Naive thymus-derived CD4-positive, alpha-beta T cell (primary cell): ENCODE data around the gene TMEM147. TPM values are rescaled to one million over a fixed set of nuclear protein-coding genes. Genes with fewer than 3 reads are reported as not detected.

Source experiments
- ATAC-seq: fragments of 150-1000 bp; cut with Tn5 transposase; 2 replicates; pipeline ENCODE4 v1.10.0; 2021; ENCODE audit warnings: mild to moderate bottlenecking, moderate library complexity
- CTCF ChIA-PET: fragments of 350-600 bp; sonication (Branson Sonifier 250); formaldehyde crosslinking; loops from one replicate; lab custom pipeline; 2021; ENCODE audit warnings: antibody characterized with exemption; lab: Charles Lee
- POLR2A ChIA-PET: fragments of 350-600 bp; sonication (Branson Sonifier 250); formaldehyde crosslinking; loops from one replicate; lab custom pipeline; 2021; ENCODE audit warnings: antibody characterized with exemption, inconsistent platforms; lab: Charles Lee
- DNase-seq, 9 donors: peaks; one replicate each; pipeline versions ENCODE4 v3.0.0 to v3.0.0-alpha.2; 2020 to 2022; ENCODE audit warnings: mixed read lengths in 1 of 9
- H3K27ac ChIP-seq: one replicate; pipeline ENCODE4 v1.7.0; 2013; ENCODE audit warnings: mild to moderate bottlenecking, low read depth, low read length, moderate library complexity
- H3K27me3 ChIP-seq, 2 donors: one replicate each; pipeline ENCODE4 v1.7.0; 2013; ENCODE audit warnings: low read length in 2 of 2, mild to moderate bottlenecking in 2 of 2, moderate library complexity in 2 of 2; ENCODE audit not compliant: control insufficient read depth in 2 of 2, insufficient read depth in 2 of 2
- H3K36me3 ChIP-seq, 3 experiments: 1 replicate in 2 of 3; 2 replicates in 1 of 3; pipeline ENCODE4 v1.7.0; 2013; ENCODE audit warnings: low read length in 3 of 3, mild to moderate bottlenecking in 3 of 3, moderate library complexity in 1 of 3; ENCODE audit not compliant: insufficient read depth in 3 of 3, control insufficient read depth in 2 of 3
- H3K4me1 ChIP-seq, 2 donors: one replicate each; pipeline ENCODE4 v1.7.0; 2013; ENCODE audit warnings: low read length in 2 of 2, mild to moderate bottlenecking in 2 of 2, moderate library complexity in 1 of 2; ENCODE audit not compliant: control insufficient read depth in 2 of 2, insufficient read depth in 2 of 2
- H3K4me3 ChIP-seq: 2 replicates; pipeline ENCODE4 v1.7.0; 2013; ENCODE audit warnings: mild to moderate bottlenecking, low read length
- H3K9me3 ChIP-seq, 3 experiments: 1 replicate in 2 of 3; 2 replicates in 1 of 3; pipeline ENCODE4 v1.7.0; 2013; ENCODE audit warnings: low read length in 3 of 3; ENCODE audit not compliant: control insufficient read depth in 2 of 3
- H3K27ac Mint-ChIP-seq, 9 donors: one replicate each; pipeline ENCODE4 v1.8.0; 2020 to 2022; ENCODE audit warnings: mixed read lengths in 9 of 9, mild to moderate bottlenecking in 8 of 9, moderate library complexity in 5 of 9, inconsistent platforms in 2 of 9
- H3K27me3 Mint-ChIP-seq, 5 donors: one replicate each; pipeline ENCODE4 v1.8.0; 2021 to 2022; ENCODE audit warnings: mixed read lengths in 5 of 5, mild to moderate bottlenecking in 1 of 5
- H3K36me3 Mint-ChIP-seq, 5 donors: one replicate each; pipeline ENCODE4 v1.8.0; 2020 to 2022; ENCODE audit warnings: mixed read lengths in 5 of 5, mild to moderate bottlenecking in 3 of 5, inconsistent platforms in 1 of 5
- H3K4me1 Mint-ChIP-seq, 7 donors: one replicate each; pipeline ENCODE4 v1.8.0; 2020 to 2022; ENCODE audit warnings: mixed read lengths in 7 of 7, mild to moderate bottlenecking in 3 of 7, inconsistent platforms in 1 of 7
- H3K4me3 Mint-ChIP-seq, 10 donors: one replicate each; pipeline ENCODE4 v1.8.0; 2020 to 2022; ENCODE audit warnings: mild to moderate bottlenecking in 10 of 10, mixed read lengths in 10 of 10, moderate library complexity in 6 of 10, inconsistent platforms in 2 of 10
- H3K9me3 Mint-ChIP-seq, 11 donors: one replicate each; pipeline ENCODE4 v1.8.0; 2020 to 2022; ENCODE audit warnings: mixed read lengths in 11 of 11, mild to moderate bottlenecking in 4 of 11, inconsistent platforms in 1 of 11, moderate library complexity in 1 of 11
- intact Hi-C, 2 donors: fragments of 100-400 bp; cut with micrococcal nuclease; formaldehyde crosslinking; loops; one replicate each; pipeline ENCODE4 v1.15.1; 2023
- polyA plus RNA-seq, 2 donors: library from polyadenylated mRNA; unstranded; fragments of 300-500 nt; fragmentation: Illumina TruSeq; gene quantifications; one replicate each; pipeline ENCODE4 v1.2.3, GENCODE V29; 2021
- total RNA-seq, 6 experiments: library from RNA in 5 of 6; stranded (reverse) in 5 of 6; gene quantifications; 1 replicate in 5 of 6; 2 replicates in 1 of 6; pipeline ENCODE4 v1.2.3 and lab custom pipeline; 2021 to 2026

Gene TMEM147
- total and polyA plus RNA-seq, 7 experiments from 2014 or later: 24.7 to 154 (median 41.7) TPM

GRCh38 chr19:35555301-35556005, 10.0 kb downstream of the TMEM147 start:
- peaks cover 0 to 4% (median 0%) of the 10 kb centered on the region in 11 donors for H3K9me3 Mint-ChIP-seq
- peaks cover 15 to 35% (median 17%) of the 10 kb centered on the region in 5 donors for H3K27me3 Mint-ChIP-seq
- intact Hi-C loops: no loop called here
- Histone ChIP-seq H3K36me3 (peaks cover 0 to 7% (median 0%) of the 10 kb centered on the region in 3 experiments), H3K27ac (no peak overlapping the region), H3K4me1 (peaks cover 0 to 12% of the 10 kb centered on the region in 2 donors), H3K9me3 (no peaks in the 10 kb centered on the region), H3K27me3 (peaks cover 0 to 4% of the 10 kb centered on the region in 2 donors), H3K4me3 (no peak overlapping the region)
- DNase-seq (no peak), ATAC-seq (no peak)
- CTCF ChIA-PET: no interaction called here
- H3K4me3 Mint-ChIP-seq: peak overlapping the region in 3 of 10 donors; percentile 19 to 80 (median 66)
- H3K27ac Mint-ChIP-seq: no peak overlapping the region
- peaks cover 0 to 1% (median 0%) of the 10 kb centered on the region in 5 donors for H3K36me3 Mint-ChIP-seq
- POLR2A ChIA-PET: no interaction called here
- peaks cover 0 to 16% (median 11%) of the 10 kb centered on the region in 7 donors for H3K4me1 Mint-ChIP-seq

- H3K27ac ChIP-seq: no peak overlapping the region
- peaks cover 0 to 4% (median 0%) of the 10 kb centered on the region in 11 donors for H3K9me3 Mint-ChIP-seq
- POLR2A ChIA-PET: interaction anchor here (0.8 kb wide), 1 partner anchor 8 kb away, joined by 3 read pairs; no protein-coding TSS in a partner anchor
- H3K9me3 ChIP-seq: no peaks in the 10 kb centered on the region
- peaks cover 20 to 41% (median 24%) of the 10 kb centered on the region in 5 donors for H3K27me3 Mint-ChIP-seq
- ATAC-seq (no peak), DNase-seq (no peak)
- H3K36me3 ChIP-seq: peaks cover 0 to 1% (median 0%) of the 10 kb centered on the region in 3 experiments
- H3K4me1 Mint-ChIP-seq: peaks cover 0 to 20% (median 11%) of the 10 kb centered on the region in 7 donors
- intact Hi-C loops: no loop called here
- H3K27me3 ChIP-seq: peaks cover 0 to 6% of the 10 kb centered on the region in 2 donors
- no peak overlapping the region for H3K4me3 ChIP-seq
- CTCF ChIA-PET: no interaction called here
- H3K4me1 ChIP-seq: peaks cover 0 to 12% of the 10 kb centered on the region in 2 donors
- H3K36me3 Mint-ChIP-seq: peaks cover 0 to 3% (median 0%) of the 10 kb centered on the region in 5 donors
- H3K27ac Mint-ChIP-seq: no peak overlapping the region
- peak overlapping the region in 7 of 10 donors; percentile 8 to 80 (median 36) for H3K4me3 Mint-ChIP-seq
Observed at GRCh38 chr19:35556025-35556590, 10.7 kb downstream of the TMEM147 start.

- peaks cover 0 to 7% (median 0%) of the 10 kb centered on the region in 11 donors for H3K9me3 Mint-ChIP-seq
- Histone ChIP-seq H3K27me3 (peaks cover 0 to 10% of the 10 kb centered on the region in 2 donors), H3K27ac (no peak overlapping the region), H3K4me1 (peaks cover 0 to 12% of the 10 kb centered on the region in 2 donors), H3K4me3 (no peak overlapping the region), H3K9me3 (no peaks in the 10 kb centered on the region), H3K36me3 (no peaks in the 10 kb centered on the region)
- POLR2A ChIA-PET: interaction anchor here (0.8 kb wide), 1 partner anchor 9 kb away, joined by 3 read pairs; no protein-coding TSS in a partner anchor
- no peak for ATAC-seq
- peaks cover 28 to 46% (median 31%) of the 10 kb centered on the region in 5 donors for H3K27me3 Mint-ChIP-seq
- H3K36me3 Mint-ChIP-seq: peaks cover 0 to 8% (median 0%) of the 10 kb centered on the region in 5 donors
- peak overlapping the region in 3 of 9 donors; percentile 47 to 55 (median 54) for H3K27ac Mint-ChIP-seq
- no peak for DNase-seq
- intact Hi-C loops: no loop called here
- CTCF ChIA-PET: no interaction called here
- H3K4me3 Mint-ChIP-seq: peak overlapping the region; percentile 30 to 85 (median 78)
- peaks cover 0 to 24% (median 11%) of the 10 kb centered on the region in 7 donors for H3K4me1 Mint-ChIP-seq
Observed at GRCh38 chr19:35556846-35557538, 11.6 kb downstream of the TMEM147 start.

- H3K36me3 Mint-ChIP-seq: peaks cover 0 to 8% (median 1%) of the 10 kb centered on the region in 5 donors
- peak overlapping the region; percentile 48 to 87 (median 80) for H3K4me3 Mint-ChIP-seq
- H3K9me3 Mint-ChIP-seq: peaks cover 0 to 8% (median 0%) of the 10 kb centered on the region in 11 donors
- Histone ChIP-seq H3K27me3 (peaks cover 0 to 10% of the 10 kb centered on the region in 2 donors), H3K9me3 (no peaks in the 10 kb centered on the region), H3K4me1 (peaks cover 0 to 12% of the 10 kb centered on the region in 2 donors), H3K27ac (no peak overlapping the region), H3K4me3 (peak overlapping the region; percentile 33), H3K36me3 (no peaks in the 10 kb centered on the region)
- peak overlapping the region in 2 of 9 donors; percentile 21 to 55 for H3K27ac Mint-ChIP-seq
- ATAC-seq: peak; percentile 74
- peaks cover 36 to 47% (median 39%) of the 10 kb centered on the region in 5 donors for H3K27me3 Mint-ChIP-seq
- POLR2A ChIA-PET: no interaction called here
- CTCF ChIA-PET: no interaction called here
- H3K4me1 Mint-ChIP-seq: peaks cover 0 to 24% (median 11%) of the 10 kb centered on the region in 7 donors
- peak in 8 of 9 donors; percentile 18 to 62 (median 29) for DNase-seq
- intact Hi-C loops: no loop called here
Observed at GRCh38 chr19:35557539-35558399, 12.3 kb downstream of the TMEM147 start.

- H3K27ac ChIP-seq: no peak overlapping the region
- no peaks in the 10 kb centered on the region for H3K36me3 ChIP-seq
- H3K4me3 ChIP-seq: peak overlapping the region; percentile 33
- H3K9me3 Mint-ChIP-seq: peaks cover 0 to 8% (median 0%) of the 10 kb centered on the region in 11 donors
- H3K36me3 Mint-ChIP-seq: peaks cover 0 to 8% (median 1%) of the 10 kb centered on the region in 5 donors
- no peak overlapping the region for H3K27ac Mint-ChIP-seq
- ChIA-PET POLR2A (no interaction called here), CTCF (no interaction called here)
- DNase-seq (no peak), ATAC-seq (no peak)
- H3K27me3 Mint-ChIP-seq: peaks cover 38 to 47% (median 45%) of the 10 kb centered on the region in 5 donors
- no peaks in the 10 kb centered on the region for H3K9me3 ChIP-seq
- H3K4me1 ChIP-seq: peaks cover 0 to 12% of the 10 kb centered on the region in 2 donors
- peak overlapping the region in 8 of 10 donors; percentile 27 to 87 (median 48) for H3K4me3 Mint-ChIP-seq
- H3K4me1 Mint-ChIP-seq: peaks cover 0 to 24% (median 11%) of the 10 kb centered on the region in 7 donors
- intact Hi-C loops: no loop called here
- peaks cover 0 to 10% of the 10 kb centered on the region in 2 donors for H3K27me3 ChIP-seq
Observed at GRCh38 chr19:35558400-35559280, 13.2 kb downstream of the TMEM147 start.
